ENCODE results near the gene IFNA13. TPM values are rescaled to one million over a fixed set of nuclear protein-coding genes. Genes with fewer than 3 reads are reported as not detected.

IFNA13 gene
- total and polyA plus RNA-seq, 2 of the 13 experiments (the other 11 are each of a cell fraction or from before 2014, with no cell fraction given) = not detected

GRCh38 chr9:21334701-21335632 is 32.9 kb downstream of the IFNA13 start, which contains the start of gene KLHL9 (continued):
- TF ChIP-seq ZNF124 (CRISPR knock-in tag; IDR thresholded peaks at IDR 0.05) (no peak; the same call in 1 of the 2 replicates), ZNF430 (CRISPR knock-in tag; IDR thresholded peaks at IDR 0.05) (peak; percentile 92), SRY (CRISPR knock-in tag; IDR thresholded peaks at IDR 0.05) (peak; percentile 94; the same call in 1 of the 2 replicates), MAFG (CRISPR knock-in tag; IDR thresholded peaks at IDR 0.05) (0 out of 2 replicates have a peak, but pooled peaks have one; percentile 43), CENPT (CRISPR knock-in tag; IDR thresholded peaks at IDR 0.05; ENCODE audit: low read depth) (no peak), RFX5 (IDR thresholded peaks at IDR 0.05; ENCODE audit: low read depth, low read length) (no peak), ZNF260 (CRISPR knock-in tag; IDR thresholded peaks at IDR 0.05; ENCODE audit: borderline replicate concordance, low read depth) (no peak), GTF2F1 (IDR thresholded peaks at IDR 0.05; ENCODE audit: low read length) (0 out of 2 replicates have a peak, but pooled peaks have one; percentile 19), HOXA3 (CRISPR knock-in tag; IDR thresholded peaks at IDR 0.05) (peak; percentile 56), NR0B2 (CRISPR knock-in tag; IDR thresholded peaks at IDR 0.05) (peak; percentile 56; the same call in 1 of the 2 replicates), ZKSCAN1 (IDR thresholded peaks at IDR 0.05; ENCODE audit: low read length) (no peak), ZFP36L1 (CRISPR knock-in tag; IDR thresholded peaks at IDR 0.05) (no peak), ZNF354B (CRISPR knock-in tag; IDR thresholded peaks at IDR 0.05) (no peak), ZSCAN12 (CRISPR knock-in tag; IDR thresholded peaks at IDR 0.05) (no peak), IKZF5 (CRISPR knock-in tag; IDR thresholded peaks at IDR 0.05) (no peak), PRDM15 (CRISPR knock-in tag; IDR thresholded peaks at IDR 0.05) (no peak; the same call in 1 of the 2 replicates), RELA (CRISPR knock-in tag; IDR thresholded peaks at IDR 0.05) (no peak), ZNF282 (IDR thresholded peaks at IDR 0.05; ENCODE audit: partially characterized antibody) (no peak), SCMH1 (CRISPR knock-in tag; IDR thresholded peaks at IDR 0.05; ENCODE audit: borderline replicate concordance) (no peak), CC2D1A (CRISPR knock-in tag; IDR thresholded peaks at IDR 0.05) (no peak), NCOA5 (CRISPR knock-in tag; IDR thresholded peaks at IDR 0.05) (no peak), MYNN (CRISPR knock-in tag; IDR thresholded peaks at IDR 0.05; ENCODE audit: low read depth) (no peak)
